SK-N-SH (cell line): ENCODE data around the gene ZDHHC24.

Experiments
- CTCF ChIP-seq: fragments of 200-600 bp; sonication (generic); IDR thresholded peaks from 2 replicates; pipeline ENCODE4 v1.6.1; 2017; ENCODE audit warnings: antibody characterized with exemption, mild to moderate bottlenecking, moderate library complexity
- REST ChIP-seq: IDR thresholded peaks from 2 replicates; pipeline ENCODE4 v1.6.1; 2012; ENCODE audit warnings: mild to moderate bottlenecking, low read depth, low read length, moderate library complexity

- no peak for TF ChIP-seq REST
- TF ChIP-seq CTCF = no peak
Observed at GRCh38 chr11:66556086-66556485, 10.2 kb upstream of the ZDHHC24 start.
